ENCODE data around the gene TMPRSS11E. TPM values are rescaled to one million over a fixed set of nuclear protein-coding genes. Genes with fewer than 3 reads are reported as not detected.

Gene TMPRSS11E
- total RNA-seq, 1 experiment from 2014 or later, result 2.3 TPM

- H3K9me3 Mint-ChIP-seq, result peaks cover 26 to 30% of the 10 kb centered on the region in 2 experiments
- H3K4me1 Mint-ChIP-seq, result peaks cover 10 to 13% of the 10 kb centered on the region in 2 experiments
- no peaks in the 10 kb centered on the region for H3K79me1 ChIP-seq (ENCODE audit: insufficient read depth, low read depth, low read length, poor library complexity, severe bottlenecking)
- no peak overlapping the region for H3K9ac ChIP-seq (ENCODE audit: extremely low read depth, insufficient read length, low read length)
- no peak overlapping the region for H3K18ac ChIP-seq (ENCODE audit: insufficient read length, low read depth, low read length)
- H3K9me3 ChIP-seq (ENCODE audit: control insufficient read depth, low read depth, low read length), result peaks cover 22% of the 10 kb centered on the region
- no peak overlapping the region for H2BK120ac ChIP-seq (ENCODE audit: low read depth, low read length, poor library complexity, severe bottlenecking)
- no peaks in the 10 kb centered on the region for H3K27me3 ChIP-seq (ENCODE audit: insufficient read depth, low read length)
- no peak overlapping the region for H3K4me3 Mint-ChIP-seq
- H4K20me1 ChIP-seq (ENCODE audit: control insufficient read depth, insufficient read depth, insufficient read length), result no peaks in the 10 kb centered on the region
- H3K27ac ChIP-seq (ENCODE audit: insufficient read length, low read depth, low read length), result no peak overlapping the region
- no peaks in the 10 kb centered on the region for H3K4me1 ChIP-seq (ENCODE audit: insufficient read depth, low read length)
- H2AFZ ChIP-seq (ENCODE audit: low read length), result no peak overlapping the region
- H2BK20ac ChIP-seq (ENCODE audit: low read depth, low read length, poor library complexity, severe bottlenecking), result no peak overlapping the region
- no peak overlapping the region for H3K14ac ChIP-seq (ENCODE audit: insufficient read depth, low read length)
- H3K23ac ChIP-seq (ENCODE audit: insufficient read length, low read depth, low read length), result no peak overlapping the region
- TF ChIP-seq CTCF (conservative IDR thresholded peaks at IDR 0.05), result no peak
- no peak overlapping the region for H2BK12ac ChIP-seq (ENCODE audit: insufficient read length, low read depth, low read length)
- H4K5ac ChIP-seq (ENCODE audit: insufficient read length, low read depth, low read length), result no peak overlapping the region
- H3K79me2 ChIP-seq (ENCODE audit: insufficient read depth, low read length), result no peaks in the 10 kb centered on the region
- no peak overlapping the region for H3K4ac ChIP-seq (ENCODE audit: low read depth, low read length)
- H2BK5ac ChIP-seq (ENCODE audit: insufficient read length, low read length), result no peak overlapping the region
- H3T11ph ChIP-seq (ENCODE audit: low read length), result no peak overlapping the region
- no peak overlapping the region for H4K91ac ChIP-seq (ENCODE audit: insufficient read length, low read depth, low read length)
- peaks cover 31 to 40% (median 33%) of the 10 kb centered on the region in 3 experiments for H3K36me3 Mint-ChIP-seq (ENCODE audit: insufficient read depth in 1 of 3, low read depth in 3 of 3)
- no peak overlapping the region for H4K8ac ChIP-seq (replicated peaks; ENCODE audit: insufficient read length, low read depth, low read length)
- no peak overlapping the region for H3K4me2 ChIP-seq (ENCODE audit: insufficient read depth, insufficient read length, low read length)
- no CpG with 5 or more reads among the region's 3 CpGs for WGBS (ENCODE audit: extremely low coverage, insufficient read length, low lambda C conversion rate)
- H3K27ac Mint-ChIP-seq, result peak overlapping the region in 1 of 3 experiments; percentile 15; a peak in 2 of 7 replicates
- no peak for DNase-seq
- no peaks in the 10 kb centered on the region for H3K23me2 ChIP-seq (ENCODE audit: insufficient read length, low read depth, low read length, poor library complexity, severe bottlenecking)
- H2AK5ac ChIP-seq (ENCODE audit: insufficient read length, low read length), result no peak overlapping the region
- no peak overlapping the region for H3K56ac ChIP-seq (ENCODE audit: insufficient read length, low read depth, low read length)
- H3K27me3 Mint-ChIP-seq (ENCODE audit: low read depth), result peaks cover 4% of the 10 kb centered on the region; the same call in 1 of the 2 replicates
- H2BK15ac ChIP-seq (ENCODE audit: low read depth, low read length), result no peak overlapping the region
These were observed 30.7 kb upstream of the TMPRSS11E start for GRCh38 chr4:68416591-68416990.

Measured in H9 (cell line).